ENCODE data around the gene TIMM50.

The TIMM50 gene

GRCh38 chr19:39515551-39516191 lies 35.0 kb downstream of the TIMM50 start:
- no peak for TF ChIP-seq CTCF (conservative IDR thresholded peaks at IDR 0.05; ENCODE audit: control insufficient read depth, insufficient read depth, low read depth, low read length)
- no peak for DNase-seq (ENCODE audit: low read depth)
- H3K4me3 ChIP-seq (ENCODE audit: control insufficient read depth, low read depth, low read length) = no peak overlapping the region

GRCh38 chr19:39516270-39516669 lies 35.6 kb downstream of the TIMM50 start:
- TF ChIP-seq CTCF (conservative IDR thresholded peaks at IDR 0.05; ENCODE audit: control insufficient read depth, insufficient read depth, low read depth, low read length) = no peak
- no peak for DNase-seq (ENCODE audit: low read depth)
- H3K4me3 ChIP-seq (ENCODE audit: control insufficient read depth, low read depth, low read length) = no peak overlapping the region

- no peak overlapping the region for H3K4me3 ChIP-seq (ENCODE audit: control insufficient read depth, low read depth, low read length)
- TF ChIP-seq CTCF (conservative IDR thresholded peaks at IDR 0.05; ENCODE audit: control insufficient read depth, insufficient read depth, low read depth, low read length) = no peak
- DNase-seq (ENCODE audit: low read depth) = no peak
Observed at GRCh38 chr19:39517432-39517831, 36.8 kb downstream of the TIMM50 start.

- TF ChIP-seq CTCF (conservative IDR thresholded peaks at IDR 0.05; ENCODE audit: control insufficient read depth, insufficient read depth, low read depth, low read length) = no peak
- DNase-seq (ENCODE audit: low read depth) = no peak
- H3K4me3 ChIP-seq (ENCODE audit: control insufficient read depth, low read depth, low read length) = no peak overlapping the region
Observed at GRCh38 chr19:39518458-39518857, 37.8 kb downstream of the TIMM50 start.

- H3K4me3 ChIP-seq (ENCODE audit: control insufficient read depth, low read depth, low read length) = no peak overlapping the region
- no peak for TF ChIP-seq CTCF (conservative IDR thresholded peaks at IDR 0.05; ENCODE audit: control insufficient read depth, insufficient read depth, low read depth, low read length)
- DNase-seq (ENCODE audit: low read depth) = no peak
Observed at GRCh38 chr19:39518975-39519374, 38.3 kb downstream of the TIMM50 start.

GRCh38 chr19:39520541-39521484 lies 40.2 kb downstream of the TIMM50 start:
- no peak for TF ChIP-seq CTCF (conservative IDR thresholded peaks at IDR 0.05; ENCODE audit: control insufficient read depth, insufficient read depth, low read depth, low read length)
- no peak overlapping the region for H3K4me3 ChIP-seq (ENCODE audit: control insufficient read depth, low read depth, low read length)
- DNase-seq (ENCODE audit: low read depth) = no peak
